HFF-Myc (cell line): ENCODE data around the gene MEF2C.

Experiments used
- DNase-seq: peaks from one replicate; pipeline ENCODE4 v3.0.0-alpha.2; 2011; ENCODE audit warnings: low read depth; ENCODE audit errors: extremely low read depth
- H3K4me3 ChIP-seq: replicated peaks from 2 replicates; pipeline ENCODE4 v1.5.1; 2011; ENCODE audit warnings: low read depth, mild to moderate bottlenecking, control low read depth, low read length
- CTCF ChIP-seq: IDR thresholded peaks from 2 replicates; pipeline ENCODE4 v1.5.1; 2012; ENCODE audit warnings: mild to moderate bottlenecking, low read depth, low read length, control low read depth; ENCODE audit errors: missing control alignments

MEF2C gene

GRCh38 chr5:88813244-88813643 lies 69.7 kb downstream of the MEF2C start:
- TF ChIP-seq CTCF = no peak
- DNase-seq = no peak
- H3K4me3 ChIP-seq = no peak overlapping the region

DNA sequence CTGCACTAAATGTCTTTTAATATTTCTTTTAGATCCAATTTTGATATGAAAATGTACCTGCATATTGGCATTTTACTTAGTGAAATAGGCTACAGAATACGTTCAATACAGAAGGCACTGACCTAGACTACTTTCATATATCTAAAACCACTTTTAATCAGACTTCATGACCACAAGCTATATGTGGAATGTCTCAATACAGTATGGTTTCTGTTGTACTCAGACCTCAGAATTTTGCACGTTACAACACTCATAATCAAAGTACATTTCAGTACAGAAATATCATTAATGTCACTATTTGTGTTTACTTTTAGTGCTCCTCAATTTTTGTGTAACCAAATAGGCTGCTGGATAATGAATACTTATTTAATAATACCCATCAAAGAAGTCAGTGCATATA lies 74.8 kb downstream of the MEF2C start:
- no peak for DNase-seq
- no peak overlapping the region for H3K4me3 ChIP-seq
- TF ChIP-seq CTCF = no peak

GRCh38 chr5:88807327-88807726 lies 75.7 kb downstream of the MEF2C start:
- no peak overlapping the region for H3K4me3 ChIP-seq
- TF ChIP-seq CTCF = no peak
- no peak for DNase-seq

DNA sequence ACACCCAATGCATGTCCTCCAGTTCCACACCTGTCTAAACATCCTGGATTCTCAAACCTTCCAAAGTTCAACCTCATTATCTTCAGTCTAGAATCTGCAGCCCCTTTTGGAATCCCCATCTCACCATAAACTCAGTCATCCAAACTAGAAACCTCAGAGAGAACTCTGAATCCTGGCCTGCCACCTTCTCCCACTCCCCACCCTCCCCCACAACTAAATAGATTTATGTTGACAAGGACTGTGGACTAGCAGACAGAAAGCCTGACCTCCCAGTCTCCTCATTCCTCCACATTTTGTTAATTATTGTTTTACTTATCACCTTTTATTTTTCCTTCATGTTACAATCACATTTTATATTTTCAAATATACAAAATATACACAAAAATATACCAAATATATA lies 76.6 kb downstream of the MEF2C start:
- no peak for DNase-seq
- no peak for TF ChIP-seq CTCF
- H3K4me3 ChIP-seq = no peak overlapping the region

GRCh38 chr5:88805151-88805784 lies 77.7 kb downstream of the MEF2C start:
- H3K4me3 ChIP-seq = no peak overlapping the region
- no peak for DNase-seq
- no peak for TF ChIP-seq CTCF

GRCh38 chr5:88804444-88804843 lies 78.5 kb downstream of the MEF2C start:
- no peak overlapping the region for H3K4me3 ChIP-seq
- TF ChIP-seq CTCF = no peak
- no peak for DNase-seq

GRCh38 chr5:88803309-88803708 lies 79.7 kb downstream of the MEF2C start:
- no peak for TF ChIP-seq CTCF
- no peak for DNase-seq

More at GRCh38 chr5:88803309-88803708, 79.7 kb downstream of the MEF2C start:
- no peak overlapping the region for H3K4me3 ChIP-seq
